GM21360 (cell line): ENCODE measurements around the gene GNS.
"Not testable (repeated sequence)": the region's sequence is repeated elsewhere in the genome, so short reads cannot be mapped to it uniquely, and the experiment has no call there.

Experiments
- ATAC-seq: cut with Tn5 transposase; IDR thresholded peaks from one replicate; pipeline ENCODE4 v1.9.1; 2021; ENCODE audit warnings: mild to moderate bottlenecking, moderate library complexity; ENCODE audit not compliant: unreplicated experiment

Gene GNS

GRCh38 chr12:64780132-64780530 is 20.9 kb upstream of the GNS start:
- no peak for ATAC-seq

DNA sequence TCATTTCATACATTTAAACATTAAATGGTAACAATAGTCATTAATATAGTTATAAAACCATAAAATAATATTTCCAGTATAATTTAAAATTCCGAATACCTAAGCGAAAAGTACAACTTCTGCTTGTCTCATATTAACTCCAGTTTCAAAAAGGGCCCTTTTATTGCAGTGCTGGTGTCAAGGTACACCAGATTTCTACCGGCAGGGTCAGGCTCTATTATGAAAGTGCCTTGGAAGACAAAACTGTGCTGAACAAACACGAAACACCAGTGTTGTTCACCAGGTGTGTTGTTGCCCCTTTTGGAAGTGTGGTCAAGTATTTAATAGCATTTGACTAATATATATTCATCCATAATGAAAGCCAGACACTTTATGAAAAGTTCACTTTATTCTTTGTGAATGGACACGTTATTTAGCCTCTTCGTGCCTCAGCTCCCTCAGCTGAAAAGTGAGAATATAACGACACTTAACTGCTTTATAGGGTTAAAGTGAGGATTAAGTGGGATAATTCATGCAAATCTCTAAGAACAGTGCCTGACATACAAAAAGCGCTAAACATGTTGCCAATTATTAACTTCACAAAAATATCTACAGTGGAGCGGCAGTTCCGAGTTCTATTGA is 20.3 kb upstream of the GNS start:
- no peak for ATAC-seq

GRCh38 chr12:64775147-64775736 is 16.0 kb upstream of the GNS start:
- not testable (repeated sequence) for ATAC-seq

- no peak for ATAC-seq
Measured at GRCh38 chr12:64773386-64773785, 14.2 kb upstream of the GNS start.

- ATAC-seq, result no peak
Measured at GRCh38 chr12:64767495-64767894, 8.3 kb upstream of the GNS start.

- no peak for ATAC-seq
Measured at GRCh38 chr12:64760808-64761573, 1.8 kb upstream of the GNS start.

DNA sequence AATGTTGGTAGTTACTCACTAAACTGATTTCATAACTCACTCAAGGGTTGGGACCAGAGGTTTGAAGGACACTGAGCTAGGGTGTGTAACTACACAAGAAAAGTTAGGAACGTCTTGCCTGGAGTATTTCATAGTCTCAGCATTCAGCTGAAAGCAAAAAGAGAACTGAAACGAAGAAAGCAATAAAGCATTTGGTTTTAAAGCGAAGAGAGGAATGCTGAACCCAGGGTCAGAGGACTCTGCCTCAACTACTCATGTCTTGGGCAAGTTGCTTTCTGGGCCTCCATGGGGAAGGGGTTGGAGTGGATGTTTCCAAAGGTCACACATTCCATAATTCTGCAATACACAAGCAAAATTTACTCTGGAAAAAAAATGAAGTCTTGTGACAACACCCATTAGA is 1.4 kb downstream of the GNS start:
- ATAC-seq, result no peak

DNA sequence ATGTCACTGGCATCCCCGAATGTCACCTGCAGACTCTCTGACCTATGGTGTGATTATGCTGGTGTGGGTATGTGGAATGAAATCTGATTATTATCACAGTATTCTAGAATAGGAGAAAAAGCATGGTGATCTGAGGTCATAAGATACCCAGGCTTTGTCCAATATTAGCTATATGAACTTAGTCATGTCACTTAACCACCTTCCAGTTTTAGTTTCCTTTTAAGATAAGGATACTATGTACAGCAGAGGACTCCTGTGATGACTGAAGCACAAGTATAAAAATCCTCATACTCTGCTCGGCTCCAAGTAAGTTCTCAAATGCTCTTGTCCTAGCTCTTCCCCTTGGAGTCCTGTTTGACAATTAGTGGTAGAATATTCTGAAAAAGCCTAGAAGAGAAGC is 2.8 kb downstream of the GNS start:
- peak; percentile 41 for ATAC-seq

DNA sequence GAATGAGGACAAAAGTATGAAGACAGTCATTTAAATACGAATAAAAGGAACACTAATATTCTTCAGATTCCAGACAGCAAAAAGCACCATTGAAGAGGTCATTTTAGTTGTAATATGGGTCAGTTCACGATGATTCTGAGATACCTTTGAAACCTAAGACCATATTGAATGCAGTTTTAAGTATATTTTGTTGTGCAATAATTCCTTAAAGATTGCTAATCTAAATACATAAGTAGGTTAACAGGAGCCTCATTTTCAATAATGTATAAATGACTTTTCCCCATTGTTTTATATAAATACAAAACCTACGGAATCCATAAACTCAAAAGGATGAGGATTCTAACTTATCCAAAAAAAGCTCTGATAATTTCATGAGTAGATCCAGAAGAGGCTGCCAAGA is 5.8 kb downstream of the GNS start:
- no peak for ATAC-seq

- no peak for ATAC-seq
Measured at GRCh38 chr12:64752833-64753238, 6.4 kb downstream of the GNS start.

- ATAC-seq, result no peak
Measured at GRCh38 chr12:64752032-64752431, 7.2 kb downstream of the GNS start.

- ATAC-seq, result no peak
Measured at GRCh38 chr12:64749461-64750200, 9.6 kb downstream of the GNS start.

- ATAC-seq, result no peak
Measured at GRCh38 chr12:64747695-64748094, 11.5 kb downstream of the GNS start.

DNA sequence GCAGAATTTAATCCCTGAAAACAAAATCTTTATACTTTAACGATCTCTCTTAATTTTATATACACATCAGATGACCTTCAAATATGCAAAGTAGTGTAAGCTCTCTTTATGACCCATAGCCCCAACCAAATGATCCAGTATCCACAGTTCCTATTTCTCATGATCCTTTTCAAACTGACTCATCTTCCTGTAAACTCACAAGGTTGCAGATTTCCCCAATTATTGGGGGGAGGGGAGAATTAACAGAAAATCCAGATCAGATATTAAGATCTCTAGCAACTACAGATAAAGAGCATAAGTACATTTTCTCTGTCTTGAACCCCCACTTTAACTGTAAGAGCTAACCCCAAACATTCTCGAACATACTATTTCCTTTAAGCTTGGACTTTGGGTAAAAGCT is 12.5 kb downstream of the GNS start:
- no peak for ATAC-seq

- no peak for ATAC-seq
Measured at GRCh38 chr12:64745980-64746379, 13.2 kb downstream of the GNS start.

- no peak for ATAC-seq
Measured at GRCh38 chr12:64745259-64745807, 13.9 kb downstream of the GNS start.

GRCh38 chr12:64744422-64745258 is 14.6 kb downstream of the GNS start:
- ATAC-seq, result no peak

DNA sequence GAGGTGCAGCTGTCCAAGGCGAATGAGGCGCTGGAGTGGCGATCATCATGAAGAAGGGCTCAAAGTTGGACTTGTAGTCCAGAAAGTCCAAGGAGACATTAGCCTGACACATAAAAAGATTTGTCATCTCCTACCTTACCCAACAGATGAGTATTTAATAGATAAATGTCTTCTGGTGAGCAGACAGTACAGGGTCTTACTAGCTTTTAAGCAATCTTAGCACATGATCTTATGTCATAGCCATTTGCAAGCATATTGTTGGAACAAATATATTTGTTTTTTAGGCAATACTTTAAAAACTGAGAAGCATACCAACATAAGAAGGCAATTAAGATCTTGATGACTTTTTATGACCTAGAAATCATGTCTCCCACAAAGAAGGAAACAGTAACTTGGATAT is 16.0 kb downstream of the GNS start:
- no peak for ATAC-seq

- ATAC-seq, result no peak
Measured at GRCh38 chr12:64742416-64742815, 16.8 kb downstream of the GNS start.

DNA sequence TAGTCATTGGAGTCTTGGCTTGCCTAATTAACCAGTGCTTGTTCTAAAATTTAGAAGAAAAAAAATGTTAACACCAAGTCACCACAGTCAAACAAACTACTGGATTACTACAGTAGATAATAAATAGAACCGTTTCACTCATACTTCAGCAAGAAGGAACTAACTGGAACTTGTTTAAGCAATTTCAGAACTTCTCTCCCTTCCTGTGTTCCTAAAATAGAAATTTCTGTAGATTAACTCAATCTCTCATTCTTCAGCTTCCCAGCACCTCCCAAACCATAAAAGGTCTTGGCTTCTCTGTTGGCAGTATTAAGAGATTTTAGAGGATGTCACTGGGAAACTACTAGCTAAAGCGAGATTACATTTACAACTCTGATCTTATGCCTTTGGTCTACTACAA is 18.6 kb downstream of the GNS start:
- ATAC-seq, result no peak
